HL-60/S4 treated with phorbol 12-myristate 13-acetate at 8.2 ng/mL for 4 days and 3 days (cell line): Measurements from ENCODE around the gene BMPR1A.
"Not testable (repeated sequence)": the region's sequence is repeated elsewhere in the genome, so short reads cannot be mapped to it uniquely, and the experiment has no call there.

Experiments used
- in situ Hi-C: fragments of 300-500 bp; cut with MboI; formaldehyde crosslinking; loops from 2 replicates; pipeline ENCODE4 v1.15.0; 2022; ENCODE audit warnings: low sequenced_read_pairs

The BMPR1A gene

GRCh38 chr10:86837663-86838062 is 81.2 kb downstream of the BMPR1A start:
- in situ Hi-C loops: no loop called here

GRCh38 chr10:86840498-86840897 is 84.1 kb downstream of the BMPR1A start:
- in situ Hi-C loops: no loop called here

- in situ Hi-C loops: no loop called here
Observed at GRCh38 chr10:86846088-86846487, 89.7 kb downstream of the BMPR1A start.

- in situ Hi-C loops: no loop called here
Observed at GRCh38 chr10:86848747-86849146, 92.3 kb downstream of the BMPR1A start.

GRCh38 chr10:86849181-86849894 is 92.9 kb downstream of the BMPR1A start:
- in situ Hi-C loops: no loop called here

- in situ Hi-C loops: no loop called here
Observed at GRCh38 chr10:86850481-86850880, 94.1 kb downstream of the BMPR1A start.

- in situ Hi-C loops: no loop called here
Observed at GRCh38 chr10:86851328-86852207, 95.1 kb downstream of the BMPR1A start.

- in situ Hi-C loops: not testable (repeated sequence)
Observed at GRCh38 chr10:86853582-86853981, 97.2 kb downstream of the BMPR1A start.

GRCh38 chr10:86855513-86855912 is 99.1 kb downstream of the BMPR1A start:
- in situ Hi-C loops: no loop called here

- in situ Hi-C loops: no loop called here
Observed at GRCh38 chr10:86856156-86856555, 99.7 kb downstream of the BMPR1A start.

GRCh38 chr10:86857128-86857721 is 100.8 kb downstream of the BMPR1A start:
- in situ Hi-C loops: no loop called here

- in situ Hi-C loops: no loop called here
Observed at GRCh38 chr10:86858011-86858410, 101.6 kb downstream of the BMPR1A start.

GRCh38 chr10:86861351-86861750 is 104.9 kb downstream of the BMPR1A start:
- in situ Hi-C loops: no loop called here

- in situ Hi-C loops: no loop called here
Observed at GRCh38 chr10:86862373-86862772, 106.0 kb downstream of the BMPR1A start.

GRCh38 chr10:86862786-86863483 is 106.5 kb downstream of the BMPR1A start:
- in situ Hi-C loops: no loop called here

GRCh38 chr10:86863484-86863842 is 107.0 kb downstream of the BMPR1A start:
- in situ Hi-C loops: no loop called here

GRCh38 chr10:86865011-86865811 is 108.8 kb downstream of the BMPR1A start:
- in situ Hi-C loops: not testable (repeated sequence)

- in situ Hi-C loops: no loop called here
Observed at GRCh38 chr10:86867149-86867548, 110.7 kb downstream of the BMPR1A start.

GRCh38 chr10:86868353-86868752 is 111.9 kb downstream of the BMPR1A start:
- in situ Hi-C loops: no loop called here

- in situ Hi-C loops: no loop called here
Observed at GRCh38 chr10:86870679-86871078, 114.3 kb downstream of the BMPR1A start.
